GM13977 (cell line): Measurements from ENCODE around the gene ELOVL7.
"Not testable (repeated sequence)": the region's sequence is repeated elsewhere in the genome, so short reads cannot be mapped to it uniquely, and the experiment has no call there.

ENCODE experiments used
- DNase-seq: peaks from one replicate; pipeline ENCODE4 v3.0.0; 2012; ENCODE audit warnings: low spot score
- CTCF ChIP-seq: IDR thresholded peaks from 2 replicates; pipeline ENCODE4 v1.5.1; 2012; ENCODE audit warnings: mild to moderate bottlenecking, control low read depth; ENCODE audit not compliant: insufficient read depth; ENCODE audit errors: extremely low read depth, missing control alignments
- in situ Hi-C: fragments of 300-500 bp; cut with MboI; formaldehyde crosslinking; loops from one replicate; pipeline ENCODE4 v1.12.0; 2022; ENCODE audit warnings: low sequenced_read_pairs, low pct_unique_long_range_greater_than_20kb, mixed read lengths, inconsistent platforms; ENCODE audit not compliant: unreplicated experiment

The ELOVL7 gene

GRCh38 chr5:60826653-60827052 lies 17.4 kb downstream of the ELOVL7 start:
- in situ Hi-C loops, result loop anchor here (25.0 kb wide), 1 partner anchor 139 kb away; no protein-coding TSS in a partner anchor
- peak; percentile 61 for DNase-seq
- TF ChIP-seq CTCF, result no peak

- DNase-seq, result no peak
- in situ Hi-C loops, result no loop called here
- TF ChIP-seq CTCF, result no peak
Measured at GRCh38 chr5:60823574-60823973, 20.5 kb downstream of the ELOVL7 start.

- in situ Hi-C loops, result no loop called here
- no peak for TF ChIP-seq CTCF
- DNase-seq, result peak; percentile 38
Measured at GRCh38 chr5:60822285-60822556, 21.8 kb downstream of the ELOVL7 start.

GRCh38 chr5:60821488-60822284 lies 22.4 kb downstream of the ELOVL7 start:
- in situ Hi-C loops, result no loop called here
- DNase-seq, result no peak
- no peak for TF ChIP-seq CTCF

GRCh38 chr5:60820593-60821487 lies 23.2 kb downstream of the ELOVL7 start:
- in situ Hi-C loops, result no loop called here
- TF ChIP-seq CTCF, result no peak
- DNase-seq, result no peak

- in situ Hi-C loops, DNase-seq: not testable (repeated sequence)
Measured at GRCh38 chr5:60816138-60816537, 27.9 kb downstream of the ELOVL7 start.

GRCh38 chr5:60814498-60814897 lies 29.6 kb downstream of the ELOVL7 start:
- TF ChIP-seq CTCF, result no peak
- in situ Hi-C loops, result no loop called here
- DNase-seq, result no peak
